Measurements from ENCODE around the gene MSI2.

DNA sequence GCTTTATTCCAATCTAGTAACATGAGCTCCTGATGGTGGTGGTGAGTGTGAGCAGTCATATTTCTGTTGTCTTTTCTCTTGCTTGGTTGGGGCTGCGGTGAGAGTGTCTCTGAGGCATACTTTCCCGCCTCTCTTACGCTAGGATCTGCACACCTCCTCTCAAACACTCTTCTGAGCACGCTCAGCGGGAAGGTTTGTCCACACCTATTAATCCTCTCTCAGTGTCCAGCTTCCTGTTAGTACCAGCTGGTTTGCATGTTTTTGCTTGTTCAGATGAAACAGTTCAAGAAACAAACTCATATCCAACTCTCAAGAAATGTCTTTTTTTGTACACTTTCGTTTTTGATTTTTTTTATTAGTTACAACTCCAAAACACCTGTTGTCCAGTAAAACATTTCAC is 399.2 kb downstream of the MSI2 start:
- TF ChIP-seq POLR2A (IDR thresholded peaks at IDR 0.05; ENCODE audit: low read depth, low read length), result no peak
- TF ChIP-seq, protein P1, sequence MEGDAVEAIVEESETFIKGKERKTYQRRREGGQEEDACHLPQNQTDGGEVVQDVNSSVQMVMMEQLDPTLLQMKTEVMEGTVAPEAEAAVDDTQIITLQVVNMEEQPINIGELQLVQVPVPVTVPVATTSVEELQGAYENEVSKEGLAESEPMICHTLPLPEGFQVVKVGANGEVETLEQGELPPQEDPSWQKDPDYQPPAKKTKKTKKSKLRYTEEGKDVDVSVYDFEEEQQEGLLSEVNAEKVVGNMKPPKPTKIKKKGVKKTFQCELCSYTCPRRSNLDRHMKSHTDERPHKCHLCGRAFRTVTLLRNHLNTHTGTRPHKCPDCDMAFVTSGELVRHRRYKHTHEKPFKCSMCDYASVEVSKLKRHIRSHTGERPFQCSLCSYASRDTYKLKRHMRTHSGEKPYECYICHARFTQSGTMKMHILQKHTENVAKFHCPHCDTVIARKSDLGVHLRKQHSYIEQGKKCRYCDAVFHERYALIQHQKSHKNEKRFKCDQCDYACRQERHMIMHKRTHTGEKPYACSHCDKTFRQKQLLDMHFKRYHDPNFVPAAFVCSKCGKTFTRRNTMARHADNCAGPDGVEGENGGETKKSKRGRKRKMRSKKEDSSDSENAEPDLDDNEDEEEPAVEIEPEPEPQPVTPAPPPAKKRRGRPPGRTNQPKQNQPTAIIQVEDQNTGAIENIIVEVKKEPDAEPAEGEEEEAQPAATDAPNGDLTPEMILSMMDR (IDR thresholded peaks at IDR 0.05; ENCODE audit: extremely low read depth in 1 of 2, insufficient read depth in 1 of 2, low read depth in 1 of 2, low read length in 2 of 2), result no peak
- TF ChIP-seq FOS (IDR thresholded peaks at IDR 0.05; ENCODE audit: borderline replicate concordance, insufficient read depth, low read length), result no peak

Measured in endothelial cell of umbilical vein (primary cell).